SK-N-DZ (cell line): ENCODE results near the gene IGSF11.

Experiments used
- DNase-seq: peaks from one replicate; pipeline ENCODE4 v3.0.0-alpha.2; 2015; ENCODE audit warnings: low spot score

The IGSF11 gene

DNA sequence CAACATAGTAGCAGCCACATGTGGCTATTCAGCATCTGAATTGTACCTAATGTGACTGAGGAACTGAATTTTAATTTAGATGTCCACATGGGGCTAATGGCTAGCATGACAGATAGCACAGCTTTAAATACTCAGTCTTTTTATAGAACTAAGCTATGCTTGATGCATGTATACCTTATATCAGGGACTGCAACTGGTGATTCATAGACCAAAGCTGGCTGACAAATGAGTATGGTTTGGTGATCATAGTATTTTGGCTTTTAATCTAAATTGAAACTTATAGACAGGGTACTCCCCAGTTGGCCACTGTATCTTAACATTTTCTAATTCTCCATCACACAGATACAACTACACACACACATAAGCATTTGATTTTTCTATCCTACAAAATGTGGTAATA is 83.6 kb downstream of the IGSF11 start:
- no peak for DNase-seq

DNA sequence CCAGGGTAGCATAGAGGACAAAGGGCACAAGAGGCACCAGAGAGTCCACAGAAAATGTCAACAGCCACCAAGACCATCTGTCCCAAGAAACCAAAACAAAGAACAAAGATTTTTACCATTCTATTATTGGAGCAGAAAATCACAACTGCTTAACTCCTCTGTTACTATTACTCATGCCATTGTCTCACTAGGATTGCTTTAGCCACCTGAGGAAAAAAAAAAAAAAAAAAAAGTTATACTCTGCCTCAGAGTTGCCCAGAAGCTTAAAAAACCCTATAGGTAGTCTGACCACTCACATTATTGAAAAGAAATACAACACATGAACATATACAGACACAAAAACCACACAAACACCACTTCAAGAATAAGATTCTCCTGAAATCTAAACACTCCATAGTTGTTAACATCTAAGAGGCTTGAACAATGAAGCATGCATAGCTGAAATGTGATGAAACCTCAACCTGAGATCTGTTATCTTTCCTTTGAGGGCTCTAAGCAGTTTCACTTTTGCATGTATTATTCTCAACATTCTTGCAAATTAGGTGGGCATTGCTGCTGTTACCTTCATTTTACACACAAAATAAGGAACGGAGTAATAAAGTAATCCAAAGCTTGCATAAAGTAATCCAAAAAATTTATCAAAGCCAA is 85.4 kb downstream of the IGSF11 start:
- DNase-seq = no peak

DNA sequence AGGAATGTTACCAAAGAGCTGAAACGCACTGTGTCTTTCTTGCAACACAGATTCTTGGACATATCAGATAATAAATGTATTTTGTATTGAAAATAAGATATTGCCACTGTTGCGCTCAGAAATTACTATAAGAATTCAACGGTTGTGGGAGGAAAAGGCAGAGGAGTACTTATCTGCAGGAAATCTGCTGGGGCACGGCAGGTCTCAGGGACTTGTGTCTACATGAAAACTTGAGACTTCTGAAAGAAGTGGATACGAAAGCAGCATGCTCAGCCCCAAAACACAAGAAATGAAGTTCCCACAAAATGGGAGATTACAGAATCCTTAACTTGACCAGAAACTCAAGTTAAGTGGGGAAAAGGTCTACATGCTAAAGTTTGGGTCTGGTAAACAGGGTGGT is 86.5 kb downstream of the IGSF11 start:
- DNase-seq = no peak

DNA sequence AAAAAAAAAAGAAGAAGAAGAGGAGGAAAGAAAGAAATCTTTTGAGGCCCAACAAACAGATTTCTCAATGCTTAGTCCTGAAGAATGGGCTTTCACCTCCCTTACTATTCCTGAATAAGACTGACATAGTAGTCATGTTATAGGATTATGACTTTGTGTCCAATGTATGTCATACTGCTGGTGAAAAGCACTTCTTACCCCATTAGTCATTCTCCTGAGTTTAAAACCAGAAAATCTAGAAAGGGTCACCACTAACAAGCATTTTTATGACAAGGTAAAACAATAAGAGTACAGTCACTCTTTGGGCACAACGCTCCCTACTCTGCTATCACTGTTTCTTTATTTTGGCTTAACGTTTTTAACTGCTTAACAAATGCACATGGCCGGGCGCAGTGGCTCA is 88.2 kb downstream of the IGSF11 start:
- DNase-seq = no peak

DNA sequence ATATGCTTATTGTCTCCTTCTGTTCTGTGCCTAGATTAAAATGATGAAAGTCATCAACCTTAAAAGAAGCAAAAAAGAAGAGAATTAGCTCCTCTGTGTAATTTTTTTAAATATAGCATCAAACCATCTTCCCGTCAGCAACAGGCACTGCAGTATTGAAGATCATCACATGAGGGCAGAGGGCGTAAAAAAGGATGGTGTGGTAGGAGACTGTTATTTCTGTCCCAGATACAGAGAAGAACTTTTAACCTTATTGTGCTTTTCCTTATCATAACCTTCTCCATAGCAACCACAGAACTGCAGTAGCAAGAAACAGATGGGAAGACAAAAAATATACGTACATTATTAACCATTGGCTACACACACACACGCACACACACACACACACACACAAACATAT is 88.8 kb downstream of the IGSF11 start:
- DNase-seq = peak; percentile 24

DNA sequence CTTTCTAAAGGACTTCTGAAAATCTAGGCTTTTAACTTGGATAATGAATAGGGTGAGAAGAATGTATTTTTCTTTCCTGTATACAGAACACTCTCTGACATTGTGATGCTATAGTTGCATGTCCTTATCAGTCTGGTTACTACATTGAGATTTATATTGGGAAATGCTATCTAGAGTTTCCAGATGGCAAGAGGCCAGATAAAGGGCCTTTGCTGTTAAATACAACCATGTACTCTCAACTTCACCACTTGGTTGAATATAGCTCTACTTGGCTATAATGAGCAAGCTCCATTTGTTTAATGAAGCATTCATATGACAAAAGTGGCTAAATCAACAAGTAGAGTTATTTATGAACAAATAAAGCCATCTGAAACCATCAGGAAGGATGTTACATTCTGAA is 91.0 kb downstream of the IGSF11 start:
- DNase-seq = no peak

DNA sequence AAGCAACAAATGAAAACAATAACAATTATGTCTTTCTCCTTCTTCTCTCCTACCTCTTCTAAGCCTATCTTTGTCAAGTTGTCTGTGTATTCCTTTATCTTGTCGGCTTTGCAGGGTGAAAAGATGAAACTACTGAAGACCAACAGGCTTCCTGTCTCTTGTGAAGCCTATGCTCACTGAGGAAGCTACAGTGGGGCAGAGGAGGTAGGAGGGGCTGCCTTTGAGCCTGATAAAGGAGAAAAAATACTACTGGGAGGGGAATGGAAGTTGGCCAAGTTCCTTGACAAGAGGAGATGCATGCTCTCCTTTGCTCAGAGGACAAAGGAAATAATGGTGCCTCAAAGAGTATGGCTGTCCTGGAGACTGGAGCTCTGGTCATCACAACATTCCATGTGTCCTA is 92.0 kb downstream of the IGSF11 start:
- no peak for DNase-seq

DNA sequence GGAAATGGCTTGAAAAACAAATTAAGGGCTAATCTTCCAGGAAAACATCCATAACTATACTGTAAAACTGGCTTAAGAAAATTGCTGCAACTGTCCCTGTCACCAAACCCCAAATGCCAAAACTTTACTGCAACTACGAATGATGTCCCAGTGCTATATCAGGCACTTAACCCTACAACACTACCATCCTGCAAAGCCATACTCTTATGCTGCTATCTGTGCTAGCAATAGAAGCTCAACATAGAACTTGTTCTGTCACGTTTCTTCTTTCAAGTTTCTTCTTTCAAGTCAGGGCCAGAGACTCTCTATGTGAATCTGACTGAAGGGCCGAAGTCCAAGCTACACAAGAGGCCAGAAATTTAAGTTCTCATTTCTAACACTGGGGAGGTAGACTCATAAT is 92.5 kb downstream of the IGSF11 start:
- no peak for DNase-seq

DNA sequence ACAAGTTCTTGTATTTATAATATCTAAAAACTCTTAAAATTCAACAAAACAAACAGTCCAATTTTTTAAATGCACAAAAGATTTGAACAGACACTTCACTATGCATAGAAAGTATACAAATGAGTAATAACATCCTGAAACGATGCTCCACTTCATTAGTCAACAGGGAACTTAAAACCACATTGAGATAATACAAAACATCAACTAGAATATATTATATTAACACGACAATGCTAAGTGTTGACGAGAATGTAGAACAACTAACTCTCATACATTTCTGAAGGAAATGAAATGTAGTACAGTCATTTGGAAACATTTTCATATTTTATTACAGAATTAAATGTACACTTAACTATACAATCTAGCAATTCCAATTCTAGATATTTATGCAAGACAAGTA is 93.4 kb downstream of the IGSF11 start:
- DNase-seq = no peak

DNA sequence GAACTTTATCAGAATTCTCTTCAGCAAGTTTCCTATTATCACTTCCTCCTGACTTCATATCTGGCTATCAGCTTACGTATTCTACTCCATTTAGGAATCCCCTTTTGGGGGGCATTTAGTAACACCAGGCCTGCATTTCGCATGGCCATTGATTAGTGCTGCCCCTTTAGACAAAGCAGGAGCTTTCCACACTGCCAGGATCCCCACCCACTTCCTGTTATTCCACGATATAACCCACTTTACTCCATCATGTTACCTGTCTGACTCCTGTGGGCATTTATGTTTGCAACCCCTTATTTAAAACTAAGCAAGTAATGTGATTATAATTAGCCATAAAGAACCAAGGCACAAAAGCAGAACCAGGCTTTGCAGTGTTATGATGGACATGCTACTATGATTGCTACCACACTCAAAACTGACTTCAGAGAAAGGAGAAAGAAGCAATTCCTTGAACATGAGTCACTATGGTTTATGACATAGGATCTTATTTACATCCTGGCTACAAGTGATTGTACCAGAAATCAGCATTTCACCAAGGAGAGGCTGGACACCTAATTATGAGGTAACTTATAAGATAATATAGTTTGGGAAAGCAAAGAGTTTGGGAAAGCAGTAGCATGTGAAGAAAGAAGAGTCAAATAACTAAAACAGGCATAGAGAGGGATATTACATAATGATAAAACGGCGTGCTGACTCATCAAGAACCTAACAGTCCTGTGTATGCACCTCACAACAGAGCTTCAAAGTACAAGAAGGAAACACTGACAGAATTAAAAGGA is 96.3 kb downstream of the IGSF11 start:
- no peak for DNase-seq

DNA sequence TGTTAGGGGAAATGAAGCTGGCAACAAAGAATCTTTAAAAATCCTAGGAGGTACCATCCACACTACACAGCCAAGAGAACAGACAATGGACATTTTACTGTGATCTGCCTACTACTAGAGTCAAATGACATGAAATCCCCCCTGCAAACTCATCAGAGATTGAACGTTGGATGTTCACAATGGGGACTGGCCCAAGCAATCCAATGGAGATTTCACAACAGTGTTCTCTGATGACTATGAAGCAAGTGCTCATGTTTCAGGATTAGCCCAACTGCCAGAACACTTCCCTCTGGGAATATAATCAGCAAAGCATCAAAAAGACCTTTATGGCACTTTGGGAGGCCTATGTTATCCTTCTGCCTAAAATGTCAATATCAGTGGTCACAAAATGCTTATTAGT is 97.8 kb downstream of the IGSF11 start:
- peak; percentile 12 for DNase-seq

DNA sequence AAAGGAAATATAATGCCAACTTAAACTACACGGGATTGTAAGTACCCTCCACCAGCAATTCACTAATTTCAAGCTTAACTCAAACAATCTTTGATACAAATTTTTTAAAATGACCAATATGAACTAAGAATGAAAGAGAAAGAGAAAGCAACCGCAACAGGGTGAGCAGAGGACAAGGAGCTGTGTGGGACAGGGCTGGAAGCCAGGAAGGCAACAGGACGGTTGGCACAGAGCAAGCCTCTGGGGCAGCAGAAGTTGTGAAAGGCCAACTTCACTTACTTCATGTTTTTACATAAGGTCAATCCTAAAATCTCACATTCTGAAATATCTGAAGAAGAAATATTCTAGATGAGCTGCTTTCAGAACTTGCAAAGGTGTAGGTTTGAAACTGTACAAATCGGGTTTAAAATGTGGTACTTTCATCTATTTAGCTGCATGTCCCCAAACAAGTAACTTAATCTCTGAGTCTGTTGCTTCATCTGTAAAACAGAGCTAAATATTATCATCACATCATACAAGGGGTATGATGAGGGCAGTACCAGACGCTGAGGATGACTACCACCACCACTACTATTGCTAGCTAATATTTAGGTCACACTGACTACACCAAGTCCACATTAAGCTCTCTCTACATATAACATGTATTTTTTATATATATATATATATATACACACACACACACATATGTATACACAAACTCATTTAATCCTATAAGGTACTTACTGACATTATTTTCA is 101.7 kb downstream of the IGSF11 start:
- DNase-seq = no peak

DNA sequence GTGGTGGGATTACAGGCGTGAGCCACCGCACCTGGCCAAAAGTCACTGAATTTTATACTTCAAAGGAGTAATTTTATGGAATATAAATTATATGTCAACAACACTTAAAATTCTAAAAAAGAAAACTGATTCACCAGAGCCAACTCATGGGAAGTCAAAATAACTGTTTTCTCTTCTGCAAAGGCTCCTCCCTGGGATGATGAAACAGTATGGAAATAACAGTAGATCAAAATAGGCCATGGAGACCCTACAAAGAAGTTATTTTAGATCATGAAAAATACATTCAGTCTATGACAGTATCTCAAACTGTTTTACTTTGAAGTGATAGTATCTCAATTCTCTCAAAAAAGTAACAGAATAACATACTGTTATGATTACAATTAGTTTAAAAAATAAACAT is 102.7 kb downstream of the IGSF11 start:
- no peak for DNase-seq

DNA sequence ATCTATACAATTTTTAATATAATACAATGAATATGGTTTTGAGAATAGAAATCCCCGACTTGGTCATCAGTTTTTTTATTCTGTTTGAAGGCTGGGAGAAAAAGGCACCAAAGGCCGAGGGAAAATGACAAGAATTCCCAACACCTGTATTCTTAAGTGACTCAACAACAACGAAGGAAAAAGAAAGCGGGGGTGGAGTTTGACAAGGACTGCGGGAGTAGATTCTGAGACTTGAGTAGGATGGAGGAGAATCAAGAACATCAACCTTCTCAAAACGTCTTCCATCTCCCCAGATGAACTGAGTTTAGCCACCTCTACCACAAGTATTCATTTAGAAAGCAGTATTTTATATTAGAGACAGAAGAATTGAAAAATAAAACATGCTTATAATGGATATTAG is 107.2 kb downstream of the IGSF11 start:
- no peak for DNase-seq

DNA sequence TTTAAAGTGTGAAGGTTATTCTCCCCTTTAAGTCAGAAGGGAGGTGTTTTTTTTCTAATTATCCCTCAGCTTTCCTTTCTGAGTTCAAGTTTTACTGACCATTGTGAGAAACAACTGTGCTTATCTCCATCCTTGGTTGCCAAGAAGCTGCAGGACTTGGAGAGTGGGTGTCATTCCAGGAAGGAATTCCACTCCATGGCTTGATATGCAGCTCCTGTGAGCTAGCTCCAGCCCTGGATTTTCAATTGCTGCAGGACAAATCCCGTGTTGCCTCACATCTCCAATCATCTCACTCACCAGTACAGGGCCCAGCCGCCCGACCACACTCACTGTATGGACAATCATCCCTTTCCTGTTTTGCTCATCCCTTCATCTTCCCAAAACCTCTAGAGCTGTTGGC is 122.5 kb downstream of the IGSF11 start:
- DNase-seq = peak; percentile 51

DNA sequence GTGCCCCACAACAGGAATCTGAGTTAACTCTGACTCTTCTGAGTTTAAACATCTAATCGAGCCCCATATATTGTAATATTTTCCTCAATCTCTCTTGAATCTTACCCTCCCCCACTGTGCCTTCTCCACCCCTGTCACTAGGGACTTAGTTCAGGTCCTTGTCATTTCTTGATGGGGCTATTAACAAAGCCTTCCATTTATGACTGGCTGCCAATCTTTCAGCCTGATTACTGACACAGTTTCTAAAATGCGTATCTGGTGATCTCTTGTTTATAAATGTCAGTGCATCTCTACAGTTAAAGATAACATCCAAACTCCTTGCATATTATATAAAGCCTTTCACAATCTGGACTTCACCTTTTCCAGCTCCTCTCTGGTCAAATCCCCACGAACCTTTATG is 124.3 kb downstream of the IGSF11 start:
- DNase-seq = no peak

DNA sequence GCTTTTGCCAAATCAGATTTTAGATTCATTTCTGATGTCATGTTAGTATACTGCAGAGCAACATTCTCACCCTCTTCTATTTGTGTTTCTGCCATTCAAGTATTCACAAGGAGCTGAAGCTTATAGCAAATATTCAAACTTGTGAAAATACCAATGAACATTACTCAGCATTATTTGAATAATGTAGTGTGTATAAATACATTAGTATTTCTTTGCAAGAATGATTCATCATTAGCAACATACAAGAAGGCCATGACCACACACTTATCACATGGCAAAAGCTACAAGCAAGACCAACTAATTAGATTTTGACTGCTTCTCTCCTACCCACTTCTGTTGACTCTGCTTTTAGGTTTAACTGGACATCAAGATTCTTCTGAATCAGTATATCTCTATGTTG is 124.9 kb downstream of the IGSF11 start:
- no peak for DNase-seq

DNA sequence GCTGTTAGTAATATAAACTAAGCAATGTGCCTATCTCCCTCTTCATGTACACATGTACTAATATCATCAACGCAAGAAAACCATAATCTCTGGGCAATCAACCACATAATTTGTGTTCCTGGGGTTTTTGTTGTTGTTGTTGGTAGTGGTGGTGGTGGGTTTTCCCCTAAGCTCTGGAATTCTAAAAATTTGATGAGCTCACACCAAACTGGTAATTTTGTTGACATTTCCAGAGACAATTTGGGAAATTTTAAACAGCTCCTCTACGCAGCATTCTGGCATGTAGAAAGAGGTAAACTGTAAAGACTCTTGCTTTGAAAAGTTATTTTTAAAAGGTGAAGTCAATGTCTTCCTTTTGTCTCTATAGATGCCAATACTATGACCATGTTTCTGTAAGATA is 126.7 kb downstream of the IGSF11 start:
- DNase-seq = no peak

DNA sequence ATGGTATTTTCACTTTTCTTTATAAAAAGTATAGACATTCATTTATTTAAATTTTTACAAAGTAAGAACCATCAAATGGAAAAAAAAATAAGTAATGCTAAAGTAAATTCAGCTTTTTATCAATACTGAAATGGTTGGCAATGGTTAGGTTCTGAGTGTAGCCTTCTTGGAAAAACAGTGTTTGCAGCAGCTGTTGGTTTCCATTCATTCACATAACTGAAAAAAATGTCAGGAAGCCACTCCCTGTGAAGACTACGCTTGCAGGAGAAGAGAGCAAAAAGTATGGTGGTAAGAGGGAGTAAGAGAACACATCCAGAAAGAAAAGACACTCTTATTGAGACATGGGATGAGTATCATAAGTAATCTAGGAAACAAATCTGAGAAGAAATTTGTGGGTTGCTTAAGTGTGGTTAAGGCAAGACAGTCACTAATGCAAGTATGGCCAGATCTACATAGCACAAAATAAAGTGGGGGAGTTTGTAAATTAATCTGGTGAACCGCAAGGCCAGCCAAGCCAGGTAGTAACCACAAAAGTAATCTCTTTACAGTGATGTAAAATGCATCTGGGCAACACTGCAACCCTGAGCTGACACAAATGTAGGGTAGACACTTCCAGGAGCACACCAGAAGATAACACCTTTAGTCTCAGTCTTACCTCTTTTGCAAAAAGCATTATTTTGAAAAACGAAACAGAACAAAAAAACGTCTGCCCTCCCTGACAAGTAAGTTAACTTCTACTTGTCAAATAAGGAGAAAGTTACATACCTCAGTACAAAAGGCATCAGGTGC is 133.7 kb downstream of the IGSF11 start:
- DNase-seq = no peak

DNA sequence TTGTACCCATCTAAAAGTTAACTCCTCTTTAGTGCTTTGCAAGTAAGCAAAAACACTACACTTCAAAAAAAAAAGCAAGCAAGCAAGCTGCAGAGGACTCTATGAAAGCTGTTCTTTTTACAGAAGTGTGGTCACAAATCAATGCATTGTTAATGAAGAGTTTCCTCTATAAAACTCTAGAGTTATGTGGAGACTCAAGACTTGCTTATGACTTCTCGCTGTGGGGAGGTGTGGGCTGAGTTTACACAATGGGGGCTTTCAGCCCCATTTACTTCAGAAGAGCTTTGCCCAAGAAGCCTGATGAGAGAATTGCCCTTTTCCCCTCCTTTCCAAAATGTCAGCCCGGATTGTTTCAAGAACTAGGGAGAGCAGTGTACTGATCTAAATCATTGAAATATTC is 144.4 kb downstream of the IGSF11 start:
- no peak for DNase-seq

DNA sequence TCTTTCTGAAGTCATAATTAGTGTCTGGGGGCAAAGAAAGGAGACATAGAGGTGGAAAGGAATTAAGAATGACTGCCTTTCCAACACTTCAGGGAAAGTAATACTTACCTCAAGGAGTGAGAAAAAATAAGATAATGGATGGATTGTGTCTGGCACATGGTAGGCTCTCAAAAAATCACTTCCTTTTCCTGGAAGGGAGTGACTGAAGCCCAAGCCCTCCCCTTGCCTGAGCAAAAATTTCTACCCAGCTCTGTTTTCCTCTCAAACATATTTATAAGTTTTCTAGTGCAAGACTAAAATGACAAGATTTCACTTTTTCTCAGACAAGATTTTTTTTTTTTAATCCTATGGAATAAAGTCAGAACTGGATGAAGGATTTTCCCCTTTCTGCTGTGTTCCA is 145.0 kb downstream of the IGSF11 start:
- no peak for DNase-seq

DNA sequence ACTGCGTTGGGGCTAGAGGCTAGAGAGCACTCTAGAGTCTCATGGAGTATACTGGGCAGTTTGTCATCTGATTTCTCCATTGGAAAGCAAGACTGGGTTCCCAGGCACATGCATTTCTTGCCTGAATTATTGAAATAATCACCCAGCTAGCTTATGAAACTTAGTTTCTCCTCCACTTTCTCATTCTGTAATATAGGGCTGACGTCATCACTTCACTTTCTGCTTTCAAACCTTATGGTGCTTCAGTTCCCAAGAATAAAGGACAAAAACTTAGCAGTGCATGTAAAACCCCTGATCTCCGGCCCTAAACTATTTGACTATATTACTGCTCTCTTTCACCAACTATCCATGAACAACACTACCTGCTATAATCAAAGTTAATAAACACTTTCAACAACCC is 147.9 kb downstream of the IGSF11 start:
- DNase-seq = no peak
